Measurements from ENCODE around the gene RAB6B.

Gene RAB6B

GRCh38 chr3:133862161-133862560 is 33.5 kb downstream of the RAB6B start (continued):
- TF ChIP-seq ZNF692 (tag by site-specific recombination; IDR thresholded peaks at IDR 0.05), result no peak
- TF ChIP-seq ZBTB48 (tag by site-specific recombination; IDR thresholded peaks at IDR 0.05), result no peak
- TF ChIP-seq ZNF792 (tag by site-specific recombination; IDR thresholded peaks at IDR 0.05), result no peak

GRCh38 chr3:133860519-133860918 is 35.2 kb downstream of the RAB6B start:
- Histone ChIP-seq H3K4me3 (ENCODE audit: low read depth, low read length) (no peak overlapping the region), H3K9me3 (ENCODE audit: control insufficient read depth, insufficient read depth, low read depth, low read length) (no peaks in the 10 kb centered on the region), H3K27ac (ENCODE audit: extremely low read depth, low read depth, low read length) (no peak overlapping the region), H3K36me3 (ENCODE audit: control insufficient read depth in 2 of 2, insufficient read depth in 1 of 2, low read length in 2 of 2) (no peaks in the 10 kb centered on the region), H3K4me1 (ENCODE audit: control insufficient read depth, insufficient read depth, low read length) (no peaks in the 10 kb centered on the region)
- CTCF ChIA-PET, result no interaction called here
- POLR2A ChIA-PET, result no interaction called here
- TF ChIP-seq SP2 (tag by site-specific recombination; IDR thresholded peaks at IDR 0.05) (no peak), YY2 (tag by site-specific recombination; IDR thresholded peaks at IDR 0.05) (no peak), ZNF366 (tag by site-specific recombination; conservative IDR thresholded peaks at IDR 0.05) (no peak), ZNF510 (tag by site-specific recombination; IDR thresholded peaks at IDR 0.05; ENCODE audit: insufficient replicate concordance) (no peak), ZBTB10 (tag by site-specific recombination; IDR thresholded peaks at IDR 0.05) (no peak), ZNF174 (tag by site-specific recombination; IDR thresholded peaks at IDR 0.05) (no peak), ZNF501 (tag by site-specific recombination; IDR thresholded peaks at IDR 0.05) (no peak), ZNF16 (tag by site-specific recombination; IDR thresholded peaks at IDR 0.05; ENCODE audit: low read depth) (no peak), ZNF704 (tag by site-specific recombination; IDR thresholded peaks at IDR 0.05) (no peak), ZNF621 (tag by site-specific recombination; IDR thresholded peaks at IDR 0.05) (no peak), ZIC2 (tag by site-specific recombination; IDR thresholded peaks at IDR 0.05) (no peak)

GRCh38 chr3:133859381-133860234 is 36.1 kb downstream of the RAB6B start:
- H3K27ac ChIP-seq (ENCODE audit: extremely low read depth, low read depth, low read length), result no peak overlapping the region
- no peaks in the 10 kb centered on the region for H3K36me3 ChIP-seq (ENCODE audit: control insufficient read depth in 2 of 2, insufficient read depth in 1 of 2, low read length in 2 of 2)
- ChIA-PET CTCF (no interaction called here), POLR2A (no interaction called here)
- no peak overlapping the region for H3K4me3 ChIP-seq (ENCODE audit: low read depth, low read length)
- H3K9me3 ChIP-seq (ENCODE audit: control insufficient read depth, insufficient read depth, low read depth, low read length), result no peaks in the 10 kb centered on the region
- H3K4me1 ChIP-seq (ENCODE audit: control insufficient read depth, insufficient read depth, low read length), result no peaks in the 10 kb centered on the region
- TF ChIP-seq ZFP37 (tag by site-specific recombination; IDR thresholded peaks at IDR 0.05), result no peak
- no peak for TF ChIP-seq ZNF416 (tag by site-specific recombination; IDR thresholded peaks at IDR 0.05)
- TF ChIP-seq ZNF791 (tag by site-specific recombination; IDR thresholded peaks at IDR 0.05), result no peak
- TF ChIP-seq ZNF10 (tag by site-specific recombination; IDR thresholded peaks at IDR 0.05), result no peak
- TF ChIP-seq SP3 (tag by site-specific recombination; IDR thresholded peaks at IDR 0.05), result no peak
- no peak for TF ChIP-seq ZNF664 (tag by site-specific recombination; IDR thresholded peaks at IDR 0.05)
- TF ChIP-seq ZIC2 (tag by site-specific recombination; IDR thresholded peaks at IDR 0.05), result no peak
- no peak for TF ChIP-seq ZNF398 (tag by site-specific recombination; IDR thresholded peaks at IDR 0.05)
- TF ChIP-seq ZEB2 (tag by site-specific recombination; IDR thresholded peaks at IDR 0.05), result no peak
- TF ChIP-seq ZNF132 (tag by site-specific recombination; IDR thresholded peaks at IDR 0.05; ENCODE audit: borderline replicate concordance), result no peak
- no peak for TF ChIP-seq ZNF501 (tag by site-specific recombination; IDR thresholded peaks at IDR 0.05)
- no peak for TF ChIP-seq ZNF292 (tag by site-specific recombination; IDR thresholded peaks at IDR 0.05; ENCODE audit: borderline replicate concordance, low read depth)

Data from HEK293 (cell line).